ENCODE results near the gene KICS2.
A peak's percentile ranks its signal among the peaks of the same experiment; 100 is the strongest.

KICS2 gene

DNA sequence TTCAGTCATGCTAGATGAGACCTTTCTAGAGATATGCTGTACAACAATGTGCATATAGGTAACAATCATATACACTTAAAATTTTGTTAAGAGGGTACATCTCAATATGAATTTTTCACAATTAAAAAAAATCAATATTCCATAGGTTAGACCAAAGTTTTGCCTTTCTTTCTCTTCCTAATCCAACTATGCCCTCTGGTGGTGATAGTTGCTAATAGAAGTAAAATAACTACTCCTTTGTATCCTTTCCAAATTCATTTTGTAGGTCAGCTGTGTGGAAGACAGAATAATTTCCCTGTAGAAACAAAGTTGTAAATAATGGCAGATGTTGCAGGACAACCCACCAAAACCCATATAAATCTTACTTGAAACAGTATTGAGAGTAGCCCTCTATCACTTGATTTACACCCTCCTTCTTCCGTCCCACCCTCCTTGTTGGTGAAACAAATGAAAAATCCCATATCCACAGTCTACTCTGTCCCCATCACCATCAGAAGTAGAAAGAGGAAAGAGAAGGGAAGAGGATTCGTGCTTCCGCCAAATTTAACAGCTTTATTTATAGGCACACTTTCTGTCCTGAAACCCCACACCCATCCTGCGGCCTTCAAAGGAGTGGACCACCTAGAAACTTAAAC is 34.2 kb upstream of the KICS2 start:
- H3K4me3 ChIP-seq (ENCODE audit: low read depth, low read length) = no peak overlapping the region
- peak; percentile 57 for DNase-seq (ENCODE audit: low read depth)
- TF ChIP-seq CTCF (IDR thresholded peaks at IDR 0.05; ENCODE audit: insufficient read depth, low read depth, low read length, missing control alignments) = peak; percentile 44

DNA sequence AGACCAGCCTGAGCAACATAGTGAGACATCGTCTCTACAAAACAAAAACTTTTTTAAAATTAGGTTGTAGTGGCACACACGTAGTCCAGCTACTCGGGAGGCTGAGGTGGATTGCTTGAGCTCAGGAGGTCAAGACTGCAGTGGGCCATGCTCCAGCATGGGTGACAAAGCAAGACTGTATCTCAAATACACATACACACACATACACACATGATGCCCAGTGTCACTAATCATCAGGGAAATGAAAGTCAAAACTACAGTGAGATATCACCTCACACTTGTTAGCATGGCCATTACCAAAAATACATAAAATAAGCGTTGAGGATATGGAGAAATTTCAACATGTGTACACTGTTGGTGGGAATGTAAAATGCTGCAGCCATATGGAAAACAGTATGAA is 33.2 kb upstream of the KICS2 start:
- no peak for DNase-seq (ENCODE audit: low read depth)

DNA sequence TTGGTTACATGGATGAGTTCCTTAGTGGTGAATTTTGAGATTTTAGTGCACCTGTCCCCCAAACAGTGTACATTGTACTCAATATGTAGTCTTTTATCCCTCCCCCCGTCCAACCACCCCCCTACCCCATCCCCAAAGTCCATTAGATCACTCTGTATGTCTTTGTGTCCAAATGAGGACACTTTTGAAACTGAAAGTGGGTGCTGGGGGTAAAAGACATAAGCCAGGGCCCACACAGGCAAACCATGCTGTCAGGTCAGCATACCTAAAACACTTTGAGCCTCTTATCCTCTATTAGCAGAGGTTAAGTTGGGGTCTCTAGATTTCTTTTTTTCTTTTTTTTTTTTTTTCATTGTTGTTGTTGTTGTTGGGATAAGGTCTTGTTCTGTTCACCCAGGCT is 31.3 kb upstream of the KICS2 start:
- no peak overlapping the region for H3K4me3 ChIP-seq (ENCODE audit: low read depth, low read length)
- TF ChIP-seq CTCF (IDR thresholded peaks at IDR 0.05; ENCODE audit: insufficient read depth, low read depth, low read length, missing control alignments) = no peak
- no peak for DNase-seq (ENCODE audit: low read depth)

More for the DNA sequence above, 33.2 kb upstream of the KICS2 start:
- H3K4me3 ChIP-seq (ENCODE audit: low read depth, low read length) = no peak overlapping the region
- TF ChIP-seq CTCF (IDR thresholded peaks at IDR 0.05; ENCODE audit: insufficient read depth, low read depth, low read length, missing control alignments) = no peak

DNA sequence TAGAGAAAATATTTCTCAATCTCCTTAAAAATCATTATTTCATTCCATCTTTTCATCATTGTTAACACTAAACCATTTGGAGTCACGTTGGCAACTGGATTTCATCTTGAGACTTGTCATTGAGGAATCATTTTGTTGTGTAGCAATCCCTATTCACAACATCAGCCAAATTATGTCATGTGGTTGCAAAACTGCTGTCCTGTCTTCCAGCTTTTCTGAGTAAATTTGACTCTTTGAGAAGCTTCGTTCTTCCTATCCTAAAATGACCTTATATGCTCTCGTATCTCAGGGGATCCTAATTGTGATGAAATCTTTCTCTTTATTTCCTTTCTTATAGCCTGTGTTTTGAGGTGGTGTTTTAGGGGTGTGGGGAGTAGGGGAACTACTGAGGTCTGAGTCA is 30.6 kb upstream of the KICS2 start:
- no peak for DNase-seq (ENCODE audit: low read depth)
- no peak overlapping the region for H3K4me3 ChIP-seq (ENCODE audit: low read depth, low read length)
- TF ChIP-seq CTCF (IDR thresholded peaks at IDR 0.05; ENCODE audit: insufficient read depth, low read depth, low read length, missing control alignments) = no peak

DNA sequence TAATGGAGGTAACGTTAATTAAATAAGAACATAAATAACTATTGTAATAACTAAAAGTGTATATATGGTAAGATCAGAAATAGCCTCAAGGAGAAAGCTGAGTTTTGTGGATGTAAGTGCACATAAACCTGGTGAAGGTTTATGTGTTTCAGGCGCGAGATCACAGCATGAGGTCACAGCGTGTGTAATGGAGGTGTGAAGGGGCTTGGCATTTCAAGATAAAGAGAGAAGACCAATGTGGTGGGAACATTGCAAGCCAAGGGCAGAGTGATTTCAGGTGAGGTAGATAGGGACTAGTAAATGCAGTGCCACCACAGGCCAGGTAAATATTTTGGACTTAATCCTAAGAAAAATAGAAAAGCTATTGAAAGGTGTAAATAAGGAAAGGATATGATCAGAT is 21.7 kb upstream of the KICS2 start:
- DNase-seq (ENCODE audit: low read depth) = no peak
- H3K4me3 ChIP-seq (ENCODE audit: low read depth, low read length) = no peak overlapping the region
- no peak for TF ChIP-seq CTCF (IDR thresholded peaks at IDR 0.05; ENCODE audit: insufficient read depth, low read depth, low read length, missing control alignments)

GRCh38 chr12:64240781-64241180 is 18.7 kb upstream of the KICS2 start:
- no peak for DNase-seq (ENCODE audit: low read depth)
- no peak for TF ChIP-seq CTCF (IDR thresholded peaks at IDR 0.05; ENCODE audit: insufficient read depth, low read depth, low read length, missing control alignments)
- H3K4me3 ChIP-seq (ENCODE audit: low read depth, low read length) = no peak overlapping the region

GRCh38 chr12:64237382-64237781 is 15.3 kb upstream of the KICS2 start:
- no peak for TF ChIP-seq CTCF (IDR thresholded peaks at IDR 0.05; ENCODE audit: insufficient read depth, low read depth, low read length, missing control alignments)
- no peak overlapping the region for H3K4me3 ChIP-seq (ENCODE audit: low read depth, low read length)
- no peak for DNase-seq (ENCODE audit: low read depth)

Measured in GM12865 (cell line).